Measurements from ENCODE around the gene EFEMP2.
"Not testable (repeated sequence)": the region's sequence is repeated elsewhere in the genome, so short reads cannot be mapped to it uniquely, and the experiment has no call there.

The EFEMP2 gene

GRCh38 chr11:65853246-65853979, 19.2 kb downstream of the EFEMP2 start:
- DNase-seq: no peak

- DNase-seq: no peak
These were observed 19.9 kb downstream of the EFEMP2 start for GRCh38 chr11:65852508-65853245.

GRCh38 chr11:65851811-65852507, 20.6 kb downstream of the EFEMP2 start:
- DNase-seq: no peak

GRCh38 chr11:65851083-65851579, 21.5 kb downstream of the EFEMP2 start:
- no peak for DNase-seq

- no peak for DNase-seq
These were observed 22.1 kb downstream of the EFEMP2 start for GRCh38 chr11:65850217-65851082.

GRCh38 chr11:65849771-65850216, 22.8 kb downstream of the EFEMP2 start:
- DNase-seq: no peak

GRCh38 chr11:65849366-65849765, 23.2 kb downstream of the EFEMP2 start:
- no peak for DNase-seq

GRCh38 chr11:65848693-65849092, 23.9 kb downstream of the EFEMP2 start:
- DNase-seq: not testable (repeated sequence)

GRCh38 chr11:65847746-65848145, 24.9 kb downstream of the EFEMP2 start:
- no peak for DNase-seq

- DNase-seq: no peak
These were observed 28.2 kb downstream of the EFEMP2 start for GRCh38 chr11:65844231-65844872.

GRCh38 chr11:65843811-65844210, 28.8 kb downstream of the EFEMP2 start:
- no peak for DNase-seq

GRCh38 chr11:65842144-65842543, 30.5 kb downstream of the EFEMP2 start:
- DNase-seq: no peak

GRCh38 chr11:65834202-65834601, 38.4 kb downstream of the EFEMP2 start:
- no peak for DNase-seq

- peak; percentile 91 for DNase-seq
These were observed 39.1 kb downstream of the EFEMP2 start, which contains the start of gene SNX32 for GRCh38 chr11:65833297-65834030. Gene SNX32 (plus strand): TSS chr11:65833963. CDS start chr11:65834066, 103 bp downstream.

- not testable (repeated sequence) for DNase-seq
These were observed 40.4 kb downstream of the EFEMP2 start for GRCh38 chr11:65832231-65832630.

- no peak for DNase-seq
These were observed 43.1 kb downstream of the EFEMP2 start for GRCh38 chr11:65829459-65829858.

GRCh38 chr11:65826984-65827735, 45.4 kb downstream of the EFEMP2 start:
- DNase-seq: no peak

- no peak for DNase-seq
These were observed 49.6 kb downstream of the EFEMP2 start for GRCh38 chr11:65822776-65823528.

- DNase-seq: no peak
These were observed 51.5 kb downstream of the EFEMP2 start for GRCh38 chr11:65821107-65821506.

Measured in fibroblast of upper back skin (primary cell).